ENCODE data around the gene EIF1AY. TPM values are rescaled to one million over a fixed set of nuclear protein-coding genes. Genes with fewer than 3 reads are reported as not detected.

EIF1AY gene, protein sequence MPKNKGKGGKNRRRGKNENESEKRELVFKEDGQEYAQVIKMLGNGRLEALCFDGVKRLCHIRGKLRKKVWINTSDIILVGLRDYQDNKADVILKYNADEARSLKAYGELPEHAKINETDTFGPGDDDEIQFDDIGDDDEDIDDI
- total RNA-seq (2012; rRNA removed) (not detected in 2 replicates), polyA plus RNA-seq (2012; rRNA removed) (not detected in 2 replicates), Bru-seq, nascent RNA (not detected), BruChase-seq, experiment 1, labeled RNA remaining after a 6-hour chase (not detected), BruChase-seq, experiment 2, labeled RNA remaining after a 2-hour chase (not detected)
- polyA plus RNA-seq (2012; cell fraction: cytosol; rRNA removed) = not detected in 2 replicates
- not detected in 2 replicates for polyA plus RNA-seq (2012; cell fraction: nucleus; rRNA removed; ENCODE audit: low replicate concordance)
- long read RNA-seq = 0 reads

DNA sequence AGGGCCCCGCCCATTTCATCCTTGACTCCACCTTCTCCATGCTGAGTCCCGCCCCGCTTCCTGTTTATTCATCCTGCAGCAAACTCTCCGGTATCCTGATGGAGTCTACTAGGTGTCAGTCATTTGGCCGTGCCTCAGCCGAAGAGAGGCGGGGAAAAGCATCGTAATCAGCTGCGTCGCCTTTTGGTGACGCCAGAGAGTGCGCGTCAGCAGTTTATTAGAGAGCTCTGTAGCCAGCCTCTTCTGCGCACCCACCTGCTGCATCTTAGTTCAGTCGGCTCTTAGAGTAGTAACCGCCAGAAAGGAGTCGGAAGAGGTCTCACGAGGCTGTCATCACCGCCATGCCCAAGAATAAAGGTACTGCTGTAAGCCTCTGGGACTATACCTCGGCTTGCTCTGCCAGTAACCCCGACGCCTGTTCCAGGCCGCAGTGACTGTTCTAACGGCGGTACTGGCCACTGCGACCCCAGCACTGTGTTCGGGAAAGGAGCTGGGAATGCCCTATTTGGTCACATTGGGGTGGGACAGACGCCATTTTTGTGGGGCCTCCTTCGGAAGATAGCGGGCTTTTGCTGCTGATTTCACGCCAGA lies at the start of gene EIF1AY:
EIF1AY (plus strand) TSS at position 246 of the 591 bp plus-strand sequence; CDS start at position 342, 96 bp downstream.
- POLR2A ChIA-PET (ENCODE audit: unreplicated experiment) = no interaction called here
- Histone ChIP-seq H4K5ac (ENCODE audit: low read depth, low read length) (no peak within 1 kb of the TSS), H3K9me1 (ENCODE audit: insufficient read depth, low read length) (no peaks in the 10 kb centered on the region), H4K20me1 (ENCODE audit: insufficient read depth, low read length) (no peaks in the 10 kb centered on the region), H3K79me1 (ENCODE audit: low read depth in 1 of 2, low read length in 2 of 2) (no peaks in the 10 kb centered on the region), H2AK9ac (replicated peaks; ENCODE audit: low read depth, low read length, poor library complexity) (no peak within 1 kb of the TSS), H3K23ac (ENCODE audit: low read depth, low read length) (no peak within 1 kb of the TSS), H3K4me3 (ENCODE audit: insufficient read depth, low read depth, low read length) (no peak within 1 kb of the TSS), H3K4ac (ENCODE audit: low read depth, low read length) (no peak within 1 kb of the TSS), H3K14ac (replicated peaks; ENCODE audit: low read depth, low read length) (no peak within 1 kb of the TSS), H3K9me3 (ENCODE audit: control insufficient read depth, insufficient read depth, low read length) (no peaks in the 10 kb centered on the region), H3K4me2 (ENCODE audit: low read depth, low read length) (no peak within 1 kb of the TSS), H3K36me3 (ENCODE audit: control insufficient read depth, insufficient read depth, low read length) (no peaks in the 10 kb centered on the region), H2AFZ (replicated peaks; ENCODE audit: low read length, poor library complexity) (no peak within 1 kb of the TSS), H3K56ac (ENCODE audit: extremely low read depth, insufficient read depth, low read length) (no peak within 1 kb of the TSS), H4K8ac (ENCODE audit: low read depth in 2 of 2, low read length in 2 of 2) (no peak within 1 kb of the TSS), H3K18ac (ENCODE audit: low read depth, low read length) (no peak within 1 kb of the TSS), H2BK20ac (ENCODE audit: low read depth, low read length) (no peak within 1 kb of the TSS), H4K91ac (ENCODE audit: insufficient read depth, low read depth, low read length) (no peak within 1 kb of the TSS), H3K27me3 (ENCODE audit: control insufficient read depth, insufficient read depth, low read length) (no peaks in the 10 kb centered on the region), H2BK5ac (ENCODE audit: low read depth, low read length, poor library complexity, severe bottlenecking) (no peak within 1 kb of the TSS), H3K4me1 (ENCODE audit: control insufficient read depth, insufficient read depth, low read length) (no peaks in the 10 kb centered on the region), H2BK120ac (ENCODE audit: low read depth, low read length) (no peak within 1 kb of the TSS), H3K27ac (ENCODE audit: insufficient read depth, low read length) (no peak within 1 kb of the TSS), H2BK15ac (ENCODE audit: low read depth, low read length) (no peak within 1 kb of the TSS), H3K9ac (ENCODE audit: low read depth, low read length) (no peak within 1 kb of the TSS), H2AK5ac (ENCODE audit: low read depth, low read length) (no peak within 1 kb of the TSS)
- ATAC-seq (ENCODE audit: low read depth) = no peak
- whole genome bisulfite sequencing, 2 experiments (ENCODE audit: extremely low coverage in 2 of 2, insufficient read length in 1 of 2) = no CpG with 5 or more reads among the region's 31 CpGs
- in situ Hi-C loops (cut with MboI; ENCODE audit: low sequenced_read_pairs) = no loop called here
- intact Hi-C loops (cut with micrococcal nuclease) = no loop called here
- BruUV-seq (replicated peaks) = no TSS peak
- CTCF ChIA-PET = no interaction called here
- DNase-seq = no peak
- dilution Hi-C loops (cut with HindIII; ENCODE audit: low sequenced_read_pairs, unreplicated experiment) = no loop called here
- no peak for TF ChIP-seq RFX5 (IDR thresholded peaks at IDR 0.05; ENCODE audit: low read depth, low read length)
- no peak for TF ChIP-seq MAFK (IDR thresholded peaks at IDR 0.05; ENCODE audit: low read depth, low read length)
- TF ChIP-seq RCOR1 (IDR thresholded peaks at IDR 0.05; ENCODE audit: insufficient replicate concordance, low read length) = no peak
- TF ChIP-seq CEBPB (IDR thresholded peaks at IDR 0.05; ENCODE audit: low read depth, low read length) = no peak
- TF ChIP-seq MXI1 (IDR thresholded peaks at IDR 0.05; ENCODE audit: borderline replicate concordance, low read depth, low read length) = no peak
- TF ChIP-seq RAD21 (IDR thresholded peaks at IDR 0.05; ENCODE audit: low read length) = no peak
- TF ChIP-seq CHD1 (IDR thresholded peaks at IDR 0.05; ENCODE audit: low read depth, low read length) = no peak
- TF ChIP-seq NFE2L2 (IDR thresholded peaks at IDR 0.05; ENCODE audit: low read depth, low read length) = no peak
- TF ChIP-seq SMC3 (IDR thresholded peaks at IDR 0.05; ENCODE audit: low read depth, low read length) = no peak
- TF ChIP-seq, protein P1, sequence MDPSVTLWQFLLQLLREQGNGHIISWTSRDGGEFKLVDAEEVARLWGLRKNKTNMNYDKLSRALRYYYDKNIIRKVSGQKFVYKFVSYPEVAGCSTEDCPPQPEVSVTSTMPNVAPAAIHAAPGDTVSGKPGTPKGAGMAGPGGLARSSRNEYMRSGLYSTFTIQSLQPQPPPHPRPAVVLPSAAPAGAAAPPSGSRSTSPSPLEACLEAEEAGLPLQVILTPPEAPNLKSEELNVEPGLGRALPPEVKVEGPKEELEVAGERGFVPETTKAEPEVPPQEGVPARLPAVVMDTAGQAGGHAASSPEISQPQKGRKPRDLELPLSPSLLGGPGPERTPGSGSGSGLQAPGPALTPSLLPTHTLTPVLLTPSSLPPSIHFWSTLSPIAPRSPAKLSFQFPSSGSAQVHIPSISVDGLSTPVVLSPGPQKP (IDR thresholded peaks at IDR 0.05; ENCODE audit: borderline replicate concordance, low read depth, low read length) = no peak
- TF ChIP-seq BHLHE40 (IDR thresholded peaks at IDR 0.05; ENCODE audit: low read depth, low read length) = no peak
- TF ChIP-seq POLR2A (IDR thresholded peaks at IDR 0.05; ENCODE audit: low read depth, low read length) = no peak
- TF ChIP-seq CTCF (conservative IDR thresholded peaks at IDR 0.05; ENCODE audit: low read depth, low read length) = no peak
- no peak for TF ChIP-seq USF2 (IDR thresholded peaks at IDR 0.05; ENCODE audit: low read depth, low read length)
- no peak for TF ChIP-seq MAZ (IDR thresholded peaks at IDR 0.05; ENCODE audit: borderline replicate concordance, low read depth, low read length)

Data from IMR-90 (cell line).